OCI-LY7 (cell line): ENCODE data around the gene IRF1. TPM values are rescaled to one million over a fixed set of nuclear protein-coding genes. Genes with fewer than 3 reads are reported as not detected.
A peak's percentile ranks its signal among the peaks of the same experiment; 100 is the strongest.

Source experiments
- BruUV-seq: library from RNA; stranded (reverse); fragments of 400-500 nt; replicated peaks from 2 replicates; lab custom pipeline; 2021; lab: Mats Ljungman, UMichigan
- CTCF ChIA-PET: fragments of 300-600 bp; sonication (Branson Sonifier 250); formaldehyde crosslinking; loops from one replicate; lab custom pipeline; 2022; ENCODE audit warnings: antibody characterized with exemption; ENCODE audit not compliant: unreplicated experiment; lab: Charles Lee
- POLR2A ChIA-PET: fragments of 300-600 bp; sonication (Branson Sonifier 250); formaldehyde crosslinking; loops from one replicate; lab custom pipeline; 2022; ENCODE audit warnings: antibody characterized with exemption; lab: Charles Lee
- DNase-seq: peaks from one replicate; pipeline ENCODE4 v3.0.0-alpha.2; 2015; ENCODE audit warnings: low spot score
- H2AFZ ChIP-seq: fragments of 200-600 bp; sonication (generic), shearing (Covaris generic); 2 replicates; pipeline ENCODE4 v1.6.1; 2014; ENCODE audit warnings: mild to moderate bottlenecking, antibody characterized with exemption, low read length, moderate library complexity
- H3K27ac ChIP-seq: fragments of 200-600 bp; sonication (generic); 2 replicates; pipeline ENCODE4 v1.5.1; 2014; ENCODE audit warnings: mixed run types, low read depth, mild to moderate bottlenecking, moderate library complexity, low read length, inconsistent platforms; ENCODE audit not compliant: poor library complexity, severe bottlenecking
- H3K36me3 ChIP-seq: fragments of 200-600 bp; sonication (generic); 2 replicates; pipeline ENCODE4 v1.6.1; 2014; ENCODE audit warnings: mild to moderate bottlenecking, antibody characterized with exemption, low read length, moderate library complexity, mixed read lengths; ENCODE audit not compliant: insufficient read depth
- H3K4me1 ChIP-seq: fragments of 200-600 bp; sonication (generic); 2 replicates; pipeline ENCODE4 v1.5.1; 2014; ENCODE audit warnings: mild to moderate bottlenecking, low read length; ENCODE audit not compliant: insufficient read depth, poor library complexity, severe bottlenecking
- H3K4me2 ChIP-seq: fragments of 200-600 bp; sonication (generic); 2 replicates; pipeline ENCODE4 v1.6.1; 2014; ENCODE audit warnings: mild to moderate bottlenecking, low read length
- H3K4me3 ChIP-seq: fragments of 200-600 bp; sonication (generic); 2 replicates; pipeline ENCODE4 v1.5.1; 2014; ENCODE audit warnings: mild to moderate bottlenecking, low read depth, low read length; ENCODE audit not compliant: poor library complexity, severe bottlenecking
- H3K79me2 ChIP-seq: fragments of 200-600 bp; sonication (generic); 2 replicates; pipeline ENCODE4 v1.6.1; 2016; ENCODE audit warnings: low read depth, mild to moderate bottlenecking, low read length, moderate library complexity, mixed read lengths; ENCODE audit not compliant: insufficient read depth
- H3K9me2 ChIP-seq: fragments of 200-600 bp; sonication (generic); 2 replicates; pipeline ENCODE4 v1.6.1; 2016; ENCODE audit warnings: mild to moderate bottlenecking, low read length, mixed read lengths; ENCODE audit not compliant: insufficient read depth
- H3K9me3 ChIP-seq: fragments of 200-600 bp; sonication (generic); 2 replicates; pipeline ENCODE4 v1.6.1; 2014; ENCODE audit warnings: mild to moderate bottlenecking, mixed run types, low read length, mixed read lengths
- H4K20me1 ChIP-seq: fragments of 200-600 bp; sonication (generic); 2 replicates; pipeline ENCODE4 v1.6.1; 2014; ENCODE audit warnings: mild to moderate bottlenecking, antibody characterized with exemption, low read length, moderate library complexity, mixed read lengths; ENCODE audit not compliant: insufficient read depth
- CTCF ChIP-seq: fragments of 200-600 bp; sonication (generic); conservative IDR thresholded peaks from 2 replicates; pipeline ENCODE4 v1.5.1; 2014; ENCODE audit warnings: mild to moderate bottlenecking, antibody characterized with exemption, low read length, moderate library complexity, mixed read lengths
- EZH2phosphoT487 ChIP-seq: fragments of 200-600 bp; sonication (generic); IDR thresholded peaks from 2 replicates; pipeline ENCODE4 v1.6.1; 2018; ENCODE audit warnings: low read depth, borderline replicate concordance, mild to moderate bottlenecking, mixed run types, antibody characterized with exemption, low read length, moderate library complexity, mixed read lengths
- intact Hi-C: fragments of 100-400 bp; cut with micrococcal nuclease; formaldehyde crosslinking; loops from one replicate; pipeline ENCODE4 v1.10.0; 2022; ENCODE audit not compliant: unreplicated experiment
- total RNA-seq, 2 experiments: library from RNA; depleted of rRNA in 1 of 2; stranded (reverse); fragments of >200 nt in 1 of 2; shearing (Covaris generic) in 1 of 2; gene quantifications; 2 replicates each; pipeline ENCODE4 v1.2.3, GENCODE V29; 2014 to 2022

Gene IRF1
- total RNA-seq, 2 experiments from 2014 or later: 24.8 to 39.4 TPM

- ChIA-PET POLR2A (interaction anchor here (0.8 to 4.3 kb wide), 7 partner anchors 10 to 59 kb away, joined by 3 to 26 read pairs (median 3); partner anchors contain the start of gene IRF1), CTCF (interaction anchor here (0.6 kb wide), 1 partner anchor 53 kb away, joined by 3 read pairs; no protein-coding TSS in a partner anchor)
- Histone ChIP-seq H3K9me3 (no peaks in the 10 kb centered on the region), H3K36me3 (no peaks in the 10 kb centered on the region), H3K9me2 (no peaks in the 10 kb centered on the region), H3K79me2 (no peaks in the 10 kb centered on the region), H3K27ac (peak overlapping the region; percentile 37), H2AFZ (no peak overlapping the region), H4K20me1 (no peaks in the 10 kb centered on the region), H3K4me2 (no peak overlapping the region), H3K4me3 (no peak overlapping the region), H3K4me1 (peaks cover 51% of the 10 kb centered on the region)
- no TSS peak for BruUV-seq
- intact Hi-C loops: no loop called here
- no peak for TF ChIP-seq CTCF
- no peak for TF ChIP-seq EZH2phosphoT487
- no peak for DNase-seq
These were observed 16.9 kb downstream of the IRF1 start for GRCh38 chr5:132473668-132474067.

- Histone ChIP-seq H2AFZ (peak overlapping the region; percentile 21; the same call in 1 of the 2 replicates), H3K4me1 (peaks cover 49% of the 10 kb centered on the region), H3K4me2 (peak overlapping the region; percentile 46), H4K20me1 (no peaks in the 10 kb centered on the region), H3K9me2 (no peaks in the 10 kb centered on the region), H3K4me3 (no peak overlapping the region), H3K36me3 (no peaks in the 10 kb centered on the region), H3K27ac (peak overlapping the region; percentile 37), H3K79me2 (no peaks in the 10 kb centered on the region), H3K9me3 (no peaks in the 10 kb centered on the region)
- ChIA-PET POLR2A (interaction anchor here (0.7 to 4.3 kb wide), 8 partner anchors 10 to 236 kb away, joined by 3 to 26 read pairs (median 3); partner anchors contain the start of gene IRF1), CTCF (interaction anchor here (0.6 kb wide), 1 partner anchor 52 kb away, joined by 3 read pairs; no protein-coding TSS in a partner anchor)
- intact Hi-C loops: no loop called here
- BruUV-seq: no TSS peak
- DNase-seq: peak; percentile 78
- TF ChIP-seq EZH2phosphoT487 (no peak), CTCF (no peak)
These were observed 17.5 kb downstream of the IRF1 start for GRCh38 chr5:132473019-132473531.

GRCh38 chr5:132472431-132472830 is 18.1 kb downstream of the IRF1 start:
- Histone ChIP-seq H2AFZ (no peak overlapping the region), H3K4me3 (no peak overlapping the region), H3K9me3 (no peaks in the 10 kb centered on the region), H3K79me2 (no peaks in the 10 kb centered on the region), H3K36me3 (no peaks in the 10 kb centered on the region), H3K4me2 (peak overlapping the region; percentile 46; the same call in 1 of the 2 replicates), H3K9me2 (no peaks in the 10 kb centered on the region), H4K20me1 (no peaks in the 10 kb centered on the region), H3K27ac (peak overlapping the region; percentile 37), H3K4me1 (peaks cover 49% of the 10 kb centered on the region)
- no peak for TF ChIP-seq EZH2phosphoT487
- BruUV-seq: no TSS peak
- ChIA-PET CTCF (interaction anchor here (1.2 kb wide), 2 partner anchors 8 to 15 kb away, joined by 3 read pairs; no protein-coding TSS in a partner anchor), POLR2A (interaction anchor here (0.9 to 4.3 kb wide), 4 partner anchors 15 to 52 kb away, joined by 3 to 26 read pairs (median 6); no protein-coding TSS in a partner anchor)
- intact Hi-C loops: no loop called here
- DNase-seq: no peak
